GM12873 (cell line): ENCODE data around the gene GPR158.

Experiments
- CTCF ChIP-seq: IDR thresholded peaks from 2 replicates; pipeline ENCODE4 v1.5.1; 2012; ENCODE audit warnings: low read depth, mild to moderate bottlenecking, moderate library complexity, low read length, control low read depth; ENCODE audit not compliant: insufficient read depth; ENCODE audit errors: missing control alignments

Gene GPR158

GRCh38 chr10:25280573-25280972 lies 105.8 kb downstream of the GPR158 start:
- TF ChIP-seq CTCF = no peak

- no peak for TF ChIP-seq CTCF
Observed at GRCh38 chr10:25285809-25286208, 111.0 kb downstream of the GPR158 start.

- TF ChIP-seq CTCF = no peak
Observed at GRCh38 chr10:25288181-25288580, 113.4 kb downstream of the GPR158 start.

- no peak for TF ChIP-seq CTCF
Observed at GRCh38 chr10:25294032-25294926, 119.5 kb downstream of the GPR158 start.

- no peak for TF ChIP-seq CTCF
Observed at GRCh38 chr10:25296324-25296723, 121.5 kb downstream of the GPR158 start.

- no peak for TF ChIP-seq CTCF
Observed at GRCh38 chr10:25297466-25297865, 122.7 kb downstream of the GPR158 start.

- TF ChIP-seq CTCF = no peak
Observed at GRCh38 chr10:25300073-25300472, 125.3 kb downstream of the GPR158 start.
